GM18868 (cell line): ENCODE measurements around the gene ESYT2.
"Not testable (repeated sequence)": the region's sequence is repeated elsewhere in the genome, so short reads cannot be mapped to it uniquely, and the experiment has no call there.

Source experiments
- ATAC-seq: cut with Tn5 transposase; IDR thresholded peaks from one replicate; pipeline ENCODE4 v1.9.1; 2021; ENCODE audit warnings: mild to moderate bottlenecking, moderate library complexity; ENCODE audit not compliant: unreplicated experiment

ESYT2 gene, protein sequence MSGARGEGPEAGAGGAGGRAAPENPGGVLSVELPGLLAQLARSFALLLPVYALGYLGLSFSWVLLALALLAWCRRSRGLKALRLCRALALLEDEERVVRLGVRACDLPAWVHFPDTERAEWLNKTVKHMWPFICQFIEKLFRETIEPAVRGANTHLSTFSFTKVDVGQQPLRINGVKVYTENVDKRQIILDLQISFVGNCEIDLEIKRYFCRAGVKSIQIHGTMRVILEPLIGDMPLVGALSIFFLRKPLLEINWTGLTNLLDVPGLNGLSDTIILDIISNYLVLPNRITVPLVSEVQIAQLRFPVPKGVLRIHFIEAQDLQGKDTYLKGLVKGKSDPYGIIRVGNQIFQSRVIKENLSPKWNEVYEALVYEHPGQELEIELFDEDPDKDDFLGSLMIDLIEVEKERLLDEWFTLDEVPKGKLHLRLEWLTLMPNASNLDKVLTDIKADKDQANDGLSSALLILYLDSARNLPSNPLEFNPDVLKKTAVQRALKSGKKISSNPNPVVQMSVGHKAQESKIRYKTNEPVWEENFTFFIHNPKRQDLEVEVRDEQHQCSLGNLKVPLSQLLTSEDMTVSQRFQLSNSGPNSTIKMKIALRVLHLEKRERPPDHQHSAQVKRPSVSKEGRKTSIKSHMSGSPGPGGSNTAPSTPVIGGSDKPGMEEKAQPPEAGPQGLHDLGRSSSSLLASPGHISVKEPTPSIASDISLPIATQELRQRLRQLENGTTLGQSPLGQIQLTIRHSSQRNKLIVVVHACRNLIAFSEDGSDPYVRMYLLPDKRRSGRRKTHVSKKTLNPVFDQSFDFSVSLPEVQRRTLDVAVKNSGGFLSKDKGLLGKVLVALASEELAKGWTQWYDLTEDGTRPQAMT

GRCh38 chr7:158829342-158830210 lies at the start of gene ESYT2:
Gene ESYT2, minus strand, starts transcription at chr7:158829509. Its CDS starts 91 bp downstream, at chr7:158829418.
- ATAC-seq: peak; percentile 79

GRCh38 chr7:158878151-158879079 lies 49.1 kb upstream of the ESYT2 start:
- not testable (repeated sequence) for ATAC-seq

DNA sequence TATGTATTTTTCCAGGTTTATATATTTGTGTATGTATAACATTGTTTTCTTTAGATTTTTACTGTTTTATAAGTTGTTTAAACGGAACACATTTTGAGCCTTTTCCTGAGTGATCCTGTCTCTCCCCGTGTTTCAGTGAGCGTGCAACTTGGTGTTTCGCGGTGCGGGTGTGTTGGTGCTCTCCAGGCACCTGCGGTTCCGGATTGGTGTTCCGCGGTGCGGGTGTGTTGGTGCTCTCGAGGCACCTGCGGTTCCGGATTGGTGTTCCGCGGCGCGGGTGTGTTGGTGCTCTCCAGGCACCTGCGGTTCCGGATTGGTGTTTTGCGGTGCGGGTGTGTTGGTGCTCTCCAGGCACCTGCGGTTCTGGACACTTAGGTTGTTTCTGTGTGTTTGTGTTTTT lies 47.7 kb upstream of the ESYT2 start:
- ATAC-seq: no peak

GRCh38 chr7:158869876-158870275 lies 40.6 kb upstream of the ESYT2 start:
- ATAC-seq: no peak

DNA sequence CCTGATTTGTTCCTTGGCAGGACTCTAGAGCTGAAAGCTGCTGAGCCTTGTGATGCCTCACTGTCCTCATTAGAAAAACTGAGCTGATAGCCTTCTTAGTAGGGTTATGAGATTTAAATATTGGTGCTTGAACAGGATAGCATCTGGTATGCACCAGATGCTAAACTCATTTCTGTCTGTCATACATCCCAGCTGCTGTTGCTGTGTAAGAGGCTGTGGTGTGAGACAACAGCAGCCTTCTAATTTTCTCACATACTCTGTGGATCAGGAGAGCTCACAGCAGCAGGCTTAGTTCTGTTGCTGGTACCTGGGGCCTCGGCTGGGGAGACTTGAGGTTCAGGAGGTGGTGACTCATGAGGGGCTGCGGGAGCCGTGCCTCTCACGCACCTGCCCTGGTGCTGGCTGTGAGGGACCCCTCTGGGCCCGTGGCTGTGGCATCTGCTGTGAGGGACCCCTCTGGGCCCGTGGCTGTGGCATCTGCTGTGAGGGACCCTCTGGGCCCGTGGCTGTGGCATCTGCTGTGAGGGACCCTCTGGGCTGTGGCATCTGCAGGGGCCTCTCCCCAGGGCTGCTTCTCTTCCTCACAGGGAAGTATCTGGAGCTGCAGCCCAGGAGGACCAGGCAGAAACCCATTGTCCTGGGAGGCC lies 39.6 kb upstream of the ESYT2 start:
- ATAC-seq: no peak

DNA sequence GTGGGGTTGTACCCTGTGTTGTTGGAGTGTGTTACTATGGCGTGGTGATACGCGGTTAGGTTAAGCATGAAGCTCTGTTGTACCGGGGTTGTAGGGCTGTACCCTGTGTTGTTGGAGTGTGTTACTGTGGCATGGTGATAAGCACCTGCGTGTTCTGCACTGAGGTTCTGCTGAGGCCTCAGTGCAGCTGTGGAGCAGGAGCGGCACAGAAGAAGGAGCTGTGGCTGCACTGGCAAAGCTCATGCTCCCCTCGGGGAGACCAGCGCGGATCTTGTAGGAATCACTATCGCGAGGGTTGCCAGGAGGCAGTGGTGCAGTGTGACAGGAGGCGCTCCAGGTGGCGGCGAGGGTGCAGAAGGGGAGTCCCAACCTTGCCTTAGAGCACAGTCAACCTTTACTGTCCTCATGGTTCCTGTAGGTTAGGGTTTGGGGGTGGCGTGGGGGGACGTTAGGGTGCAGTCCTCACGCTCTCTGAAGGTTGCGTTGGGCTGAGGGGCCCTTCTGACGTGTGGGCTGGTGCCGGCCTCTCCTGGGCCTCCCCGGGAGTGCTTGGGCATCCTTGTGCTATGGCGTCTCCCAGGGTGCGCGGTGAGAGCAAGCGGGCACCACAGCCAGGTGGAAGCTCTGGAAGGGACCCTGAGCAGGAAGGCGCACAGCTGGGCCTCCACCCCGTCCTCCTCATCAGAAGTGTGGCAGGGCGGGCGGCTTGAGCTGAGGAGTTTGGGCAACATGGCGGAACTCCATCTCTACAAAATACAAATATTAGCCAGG lies 38.1 kb upstream of the ESYT2 start:
- no peak for ATAC-seq

- ATAC-seq: no peak
Observed at GRCh38 chr7:158865977-158866376, 36.7 kb upstream of the ESYT2 start.

DNA sequence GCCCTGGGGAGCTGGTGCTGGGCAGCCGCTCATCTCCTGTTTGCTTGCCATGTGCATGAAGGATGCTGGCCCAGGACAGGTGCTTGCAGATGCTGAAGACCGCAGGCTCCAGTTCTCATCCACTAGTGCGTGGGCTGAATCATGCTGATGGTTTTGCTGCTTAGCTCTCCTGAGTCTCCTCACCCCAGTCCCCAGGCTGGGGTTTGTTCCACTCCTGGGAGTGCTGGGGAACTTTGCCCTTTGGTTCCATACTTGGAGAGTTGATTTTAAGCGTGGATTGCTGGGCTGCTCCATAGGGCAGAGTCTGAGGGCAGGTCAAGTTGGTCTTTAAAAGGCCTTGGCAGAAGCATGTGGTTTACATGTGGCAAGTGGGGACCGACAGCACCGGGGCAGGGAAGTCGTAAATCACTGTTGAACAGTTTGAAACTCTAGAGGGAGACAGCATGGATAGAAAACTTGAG lies 36.2 kb upstream of the ESYT2 start:
- ATAC-seq: no peak

DNA sequence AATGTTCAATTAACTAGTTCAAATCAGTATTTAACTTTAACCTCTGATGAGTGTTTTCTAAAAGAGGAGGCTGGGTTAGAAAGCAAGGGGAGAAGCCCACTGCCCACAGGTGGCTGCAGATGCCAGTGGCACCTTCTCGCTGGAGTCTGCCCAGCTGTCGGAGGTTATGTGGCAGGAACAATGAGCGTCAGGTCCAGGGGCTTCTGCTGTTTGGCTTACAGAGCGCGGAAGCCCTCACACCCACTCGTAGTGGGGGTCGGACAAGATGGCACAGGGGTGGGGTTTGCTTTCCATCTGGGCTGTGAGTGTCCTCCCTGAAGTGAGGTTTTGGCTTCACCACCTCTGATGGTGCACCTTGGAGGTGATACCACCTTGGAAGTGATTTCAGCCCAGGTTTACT lies 35.5 kb upstream of the ESYT2 start:
- ATAC-seq: no peak

DNA sequence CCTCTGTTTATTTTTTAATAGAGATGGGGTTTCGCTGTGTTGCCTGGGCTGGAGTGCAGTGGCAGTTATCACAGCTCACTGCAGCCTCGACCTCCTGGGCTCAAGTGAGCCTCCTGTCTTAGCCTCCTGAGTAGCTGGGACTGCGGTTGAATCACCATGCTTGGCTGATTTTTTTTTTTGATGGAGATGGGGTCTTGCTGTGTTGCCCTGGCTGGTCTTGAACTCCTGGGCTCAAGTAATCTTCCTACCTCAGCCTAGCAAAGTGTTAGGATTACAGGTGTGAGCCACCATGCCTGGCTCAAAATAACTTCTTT lies 35.2 kb upstream of the ESYT2 start:
- ATAC-seq: no peak

GRCh38 chr7:158863611-158864506 lies 34.5 kb upstream of the ESYT2 start:
- ATAC-seq: peak; percentile 44

GRCh38 chr7:158862985-158863610 lies 33.8 kb upstream of the ESYT2 start:
- peak; percentile 66 for ATAC-seq

GRCh38 chr7:158861936-158862704 lies 32.8 kb upstream of the ESYT2 start:
- ATAC-seq: no peak

GRCh38 chr7:158861004-158861787 lies 31.9 kb upstream of the ESYT2 start:
- no peak for ATAC-seq

GRCh38 chr7:158860394-158860793 lies 31.1 kb upstream of the ESYT2 start:
- no peak for ATAC-seq
